Measurements from ENCODE around the gene CDRT4.

DNA sequence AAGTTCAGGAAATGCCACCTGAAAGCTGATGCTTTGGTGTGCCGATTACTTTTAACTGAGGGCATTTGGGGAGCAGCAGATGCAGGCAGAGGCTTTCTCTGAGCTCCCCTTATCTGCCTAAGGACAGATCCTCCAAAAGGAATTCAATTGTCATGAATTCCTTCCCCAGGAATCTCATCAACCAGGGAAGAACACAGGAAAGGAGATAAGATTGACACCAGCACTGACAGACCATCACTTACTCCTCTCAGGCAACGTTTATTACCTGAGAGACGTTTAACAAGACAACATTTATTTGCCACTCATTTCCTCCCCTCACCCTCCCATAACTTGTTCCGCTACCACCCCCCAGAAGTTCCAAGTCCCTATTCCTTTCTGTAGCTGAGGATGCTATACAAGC lies 17.6 kb upstream of the CDRT4 start:
- TF ChIP-seq, protein P1, sequence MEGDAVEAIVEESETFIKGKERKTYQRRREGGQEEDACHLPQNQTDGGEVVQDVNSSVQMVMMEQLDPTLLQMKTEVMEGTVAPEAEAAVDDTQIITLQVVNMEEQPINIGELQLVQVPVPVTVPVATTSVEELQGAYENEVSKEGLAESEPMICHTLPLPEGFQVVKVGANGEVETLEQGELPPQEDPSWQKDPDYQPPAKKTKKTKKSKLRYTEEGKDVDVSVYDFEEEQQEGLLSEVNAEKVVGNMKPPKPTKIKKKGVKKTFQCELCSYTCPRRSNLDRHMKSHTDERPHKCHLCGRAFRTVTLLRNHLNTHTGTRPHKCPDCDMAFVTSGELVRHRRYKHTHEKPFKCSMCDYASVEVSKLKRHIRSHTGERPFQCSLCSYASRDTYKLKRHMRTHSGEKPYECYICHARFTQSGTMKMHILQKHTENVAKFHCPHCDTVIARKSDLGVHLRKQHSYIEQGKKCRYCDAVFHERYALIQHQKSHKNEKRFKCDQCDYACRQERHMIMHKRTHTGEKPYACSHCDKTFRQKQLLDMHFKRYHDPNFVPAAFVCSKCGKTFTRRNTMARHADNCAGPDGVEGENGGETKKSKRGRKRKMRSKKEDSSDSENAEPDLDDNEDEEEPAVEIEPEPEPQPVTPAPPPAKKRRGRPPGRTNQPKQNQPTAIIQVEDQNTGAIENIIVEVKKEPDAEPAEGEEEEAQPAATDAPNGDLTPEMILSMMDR (IDR thresholded peaks at IDR 0.05), result no peak
- no peak for TF ChIP-seq POLR2AphosphoS5 (IDR thresholded peaks at IDR 0.05)
